Measurements from ENCODE around the gene IQCH.

Gene IQCH

DNA sequence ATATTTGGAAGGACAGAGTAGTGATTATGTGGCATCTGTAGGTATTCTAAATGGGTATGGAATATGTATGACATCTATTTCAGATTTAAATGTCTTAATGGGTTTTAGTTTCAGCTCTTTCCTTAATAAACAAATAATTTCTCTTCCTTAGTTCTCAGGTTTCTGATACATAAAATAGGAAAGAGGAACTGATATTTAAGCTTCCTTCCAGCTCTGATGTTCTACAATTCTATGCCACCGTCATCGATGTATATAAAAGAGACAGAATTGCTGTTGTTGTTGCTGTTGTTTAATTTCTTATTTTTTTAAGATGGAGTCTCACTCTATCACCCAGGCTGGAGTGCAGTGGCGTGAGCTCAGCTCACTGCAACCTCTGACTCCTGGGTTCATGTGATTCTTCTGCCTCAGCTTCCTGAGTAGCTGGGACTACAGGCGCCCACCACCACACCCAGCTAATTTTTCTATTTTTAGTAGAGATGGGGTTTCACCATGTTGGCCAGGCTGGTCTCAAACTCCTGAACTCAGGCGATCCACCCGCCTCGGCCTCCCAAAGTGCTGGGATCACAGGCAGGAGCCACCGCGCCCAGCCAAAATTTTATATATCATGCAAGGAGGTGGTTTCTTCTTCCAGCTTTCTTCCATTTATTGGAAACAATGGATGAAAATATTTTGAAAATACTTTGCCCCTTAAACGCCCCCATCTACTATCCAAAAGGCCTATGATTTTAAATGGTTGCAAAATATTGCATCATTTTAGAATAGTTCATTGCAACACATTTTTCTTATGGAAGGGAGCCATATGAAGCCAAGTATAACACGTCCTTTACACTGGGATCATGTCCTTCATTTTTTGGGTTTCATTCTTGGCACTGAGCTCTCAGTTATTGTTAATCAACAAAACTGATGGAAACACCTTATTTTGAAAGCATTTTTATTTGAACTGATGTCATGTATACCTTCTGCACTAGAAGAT is 252.5 kb downstream of the IQCH start:
- no peak for DNase-seq

DNA sequence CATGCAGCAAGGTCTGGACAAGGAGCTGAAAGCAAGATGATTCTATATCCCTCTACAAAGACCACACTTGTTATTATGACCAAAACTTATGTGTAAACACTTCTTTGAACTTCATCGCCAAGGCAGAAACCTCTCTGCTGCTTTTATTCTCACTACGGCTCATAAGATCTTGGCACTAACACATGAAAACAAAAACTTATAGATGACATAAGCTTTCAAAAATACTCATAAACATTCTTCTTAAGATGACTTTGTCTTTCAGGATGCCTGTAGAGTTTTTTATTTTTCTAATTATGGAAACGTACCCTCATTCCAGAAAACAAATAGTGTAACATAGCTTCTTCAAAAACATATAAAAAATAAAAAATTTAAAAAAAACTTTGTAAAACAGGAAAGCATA is 253.8 kb downstream of the IQCH start:
- DNase-seq, result no peak

DNA sequence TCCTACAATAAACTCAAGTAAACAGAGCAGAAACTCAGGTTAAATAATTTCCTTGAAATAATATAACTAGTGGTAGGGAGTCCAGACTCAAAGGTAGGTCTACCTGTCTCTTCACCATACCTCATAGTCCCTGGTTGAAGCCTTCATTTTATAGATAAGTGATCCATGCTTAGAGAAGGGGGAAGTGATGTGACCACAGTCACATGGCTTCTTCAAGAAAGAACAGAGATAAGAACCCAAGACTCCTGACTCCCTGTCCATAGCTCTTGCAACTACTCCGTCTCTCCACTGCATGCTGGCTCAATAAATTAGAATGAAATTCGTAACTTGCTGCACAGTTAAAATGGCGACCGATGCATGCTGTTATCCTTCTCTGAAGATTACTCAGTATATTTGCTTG is 255.3 kb downstream of the IQCH start:
- DNase-seq, result no peak

DNA sequence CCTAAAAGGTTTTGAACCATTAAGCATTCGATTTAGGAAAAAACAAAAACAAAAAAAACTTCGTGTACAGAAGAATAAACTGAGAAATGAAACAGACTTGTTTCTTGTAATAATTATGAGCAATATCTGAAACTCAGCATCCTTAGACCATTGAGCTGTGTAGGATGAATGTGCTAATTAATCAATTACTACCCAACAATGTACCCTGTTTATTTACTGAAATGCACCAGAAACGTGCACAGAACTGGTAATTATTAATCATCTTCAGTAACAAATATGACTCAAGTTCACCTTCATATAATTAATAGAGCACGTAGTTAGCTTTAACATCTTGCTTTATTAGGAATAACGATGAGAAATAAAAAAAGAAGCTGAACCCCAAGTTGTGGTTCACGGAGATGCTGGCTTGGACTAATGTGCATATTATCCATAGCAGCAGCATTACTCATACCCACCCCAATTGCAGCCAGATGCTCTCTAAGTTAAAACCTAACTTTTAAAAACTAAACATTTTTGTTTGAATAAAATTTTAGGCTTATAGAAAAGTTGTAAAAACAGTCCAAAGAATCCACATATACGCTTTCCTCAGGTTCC is 256.1 kb downstream of the IQCH start:
- no peak for DNase-seq

DNA sequence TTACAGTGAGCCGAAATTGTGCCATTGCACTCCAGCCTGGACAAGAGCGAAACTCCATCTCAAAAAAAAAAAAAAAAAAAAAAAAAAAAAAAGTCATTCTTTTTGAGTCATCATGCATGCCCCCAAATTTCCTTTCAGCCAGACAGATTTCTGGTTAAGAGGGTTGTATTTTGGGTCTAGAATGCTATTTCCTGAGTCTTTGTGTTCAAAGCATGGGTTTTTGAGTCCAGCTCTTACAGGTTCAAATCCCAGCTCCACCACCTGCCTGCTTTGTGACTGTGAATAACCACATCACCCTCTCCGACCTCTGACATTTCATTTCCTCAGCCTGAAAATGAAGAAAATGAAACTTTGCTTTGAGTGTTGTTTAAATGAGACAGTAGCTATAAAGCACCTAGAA is 257.0 kb downstream of the IQCH start:
- peak; percentile 27 for DNase-seq

DNA sequence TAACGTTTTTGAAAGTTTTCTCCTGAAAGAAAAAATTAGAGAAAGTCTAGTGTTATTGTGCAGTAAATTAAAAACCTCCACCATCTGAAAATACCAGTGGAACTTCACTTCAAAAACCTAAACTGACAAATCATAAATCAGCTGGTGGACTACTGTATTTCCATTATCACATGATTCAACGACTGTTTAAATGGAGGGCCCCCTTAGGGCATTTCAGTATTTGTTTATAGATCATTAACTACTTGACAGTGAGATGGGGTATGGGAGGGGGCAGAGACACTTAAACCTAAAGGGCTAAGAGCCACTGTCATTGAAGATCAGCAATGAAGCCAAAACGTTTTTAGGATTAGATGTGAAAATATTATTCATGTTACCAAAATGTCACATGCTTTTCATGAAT is 257.6 kb downstream of the IQCH start:
- peak; percentile 93 for DNase-seq

DNA sequence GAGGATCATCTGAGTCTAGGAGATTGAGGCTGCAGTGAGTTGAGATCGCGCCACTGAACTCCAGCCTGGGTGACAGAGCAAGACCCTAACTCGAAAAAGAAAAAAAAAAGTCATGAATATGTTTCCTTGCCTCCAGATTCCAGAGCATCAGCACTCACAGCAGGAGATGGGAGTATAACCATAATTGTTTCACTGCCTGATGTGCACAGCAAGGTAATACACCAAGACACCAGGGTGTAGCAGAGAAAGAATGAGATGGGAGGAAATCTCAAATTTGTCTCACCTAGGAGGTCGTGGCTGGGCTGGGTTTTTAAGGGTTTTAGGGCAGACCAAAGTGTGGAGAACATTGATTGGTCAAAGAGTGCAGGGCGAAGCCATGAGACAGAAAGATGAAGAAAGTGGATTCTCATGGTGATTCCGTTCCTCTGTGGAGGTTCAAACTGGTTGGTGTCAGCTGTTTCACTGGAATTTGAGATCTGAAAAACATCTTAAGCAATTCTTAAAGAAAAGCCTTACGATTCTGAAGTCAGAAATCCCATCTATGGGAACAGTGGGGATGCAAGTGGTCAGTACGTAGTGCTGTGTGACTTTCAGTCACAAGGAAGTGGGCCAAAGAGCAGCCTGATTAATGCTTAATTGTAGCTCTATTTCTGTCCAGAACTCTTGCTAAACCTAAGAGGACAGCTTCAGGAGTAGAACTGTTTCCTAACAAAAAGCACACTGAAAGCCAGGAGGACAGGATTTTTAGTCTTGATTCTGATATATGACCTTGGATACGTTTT is 258.5 kb downstream of the IQCH start:
- peak; percentile 9 for DNase-seq

DNA sequence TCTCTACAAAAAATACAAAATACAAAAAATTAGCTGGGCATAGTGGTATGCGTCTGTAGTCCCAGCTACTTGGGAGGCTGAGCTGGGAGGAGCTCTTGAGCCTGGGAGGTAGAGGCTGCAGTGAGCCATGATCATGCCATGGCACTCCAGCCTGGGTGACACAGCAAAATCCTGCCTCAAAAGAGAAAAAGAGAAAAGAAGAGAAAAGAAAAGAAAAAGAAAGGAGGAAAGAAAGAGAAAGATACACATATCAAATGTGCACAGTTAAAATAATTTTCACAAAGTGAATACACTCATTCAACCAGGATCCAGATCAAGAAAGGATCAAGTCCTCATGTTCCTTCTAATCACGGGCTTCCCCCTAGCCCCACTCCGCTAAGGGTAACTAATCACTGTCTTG is 260.5 kb downstream of the IQCH start:
- no peak for DNase-seq

DNA sequence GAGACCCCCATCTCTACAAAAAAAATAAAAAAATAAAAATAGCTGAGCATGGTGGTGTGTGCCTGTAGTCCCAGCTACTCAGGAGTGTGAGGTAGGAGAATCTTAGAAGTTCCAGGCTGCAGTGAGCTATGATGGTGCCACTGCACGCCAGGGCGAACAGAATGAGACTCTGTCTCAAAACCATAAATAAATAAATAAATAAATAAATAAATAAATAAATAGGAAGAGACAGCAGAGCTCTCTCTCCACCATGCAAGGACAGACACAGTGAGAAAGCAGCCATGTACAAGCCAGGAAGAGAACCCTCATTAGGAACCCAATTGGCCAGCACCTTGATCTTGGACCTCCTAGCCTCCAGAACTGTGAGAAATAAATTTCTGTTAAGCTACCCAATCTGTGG is 261.0 kb downstream of the IQCH start:
- DNase-seq, result no peak

DNA sequence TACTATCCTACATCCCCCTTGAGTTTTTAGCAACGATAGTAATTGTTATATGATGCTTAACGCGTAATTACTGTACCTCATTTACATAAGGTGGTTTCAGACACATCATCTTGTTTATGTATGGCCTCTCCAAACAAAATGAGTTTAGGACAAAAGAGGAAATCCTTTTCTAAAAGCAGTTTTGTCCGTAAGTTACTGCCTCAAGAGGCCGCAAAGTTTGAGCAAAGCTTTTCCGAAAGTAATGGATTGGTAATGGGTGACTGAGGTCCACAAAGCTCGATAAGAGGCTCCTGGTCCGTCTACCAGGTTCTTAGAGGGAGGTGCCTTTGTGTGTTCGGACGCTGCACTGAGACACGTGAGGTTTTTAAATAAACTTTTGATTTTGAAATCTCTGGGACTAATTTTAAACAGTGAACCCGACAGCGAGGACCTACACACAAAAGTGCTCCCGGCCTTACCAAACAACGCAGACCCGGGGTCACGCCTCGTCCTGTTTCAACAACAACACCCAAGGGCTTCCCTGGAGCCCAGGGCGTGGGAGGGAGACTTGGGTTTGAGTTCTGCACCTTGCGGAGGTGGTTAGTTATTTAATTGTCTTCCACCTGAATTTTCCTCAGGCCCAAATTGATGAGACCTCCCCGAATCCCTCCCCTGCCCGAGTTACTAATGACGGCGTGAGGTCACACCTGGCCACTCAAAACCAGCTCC is 265.9 kb downstream of the IQCH start:
- no peak for DNase-seq

DNA sequence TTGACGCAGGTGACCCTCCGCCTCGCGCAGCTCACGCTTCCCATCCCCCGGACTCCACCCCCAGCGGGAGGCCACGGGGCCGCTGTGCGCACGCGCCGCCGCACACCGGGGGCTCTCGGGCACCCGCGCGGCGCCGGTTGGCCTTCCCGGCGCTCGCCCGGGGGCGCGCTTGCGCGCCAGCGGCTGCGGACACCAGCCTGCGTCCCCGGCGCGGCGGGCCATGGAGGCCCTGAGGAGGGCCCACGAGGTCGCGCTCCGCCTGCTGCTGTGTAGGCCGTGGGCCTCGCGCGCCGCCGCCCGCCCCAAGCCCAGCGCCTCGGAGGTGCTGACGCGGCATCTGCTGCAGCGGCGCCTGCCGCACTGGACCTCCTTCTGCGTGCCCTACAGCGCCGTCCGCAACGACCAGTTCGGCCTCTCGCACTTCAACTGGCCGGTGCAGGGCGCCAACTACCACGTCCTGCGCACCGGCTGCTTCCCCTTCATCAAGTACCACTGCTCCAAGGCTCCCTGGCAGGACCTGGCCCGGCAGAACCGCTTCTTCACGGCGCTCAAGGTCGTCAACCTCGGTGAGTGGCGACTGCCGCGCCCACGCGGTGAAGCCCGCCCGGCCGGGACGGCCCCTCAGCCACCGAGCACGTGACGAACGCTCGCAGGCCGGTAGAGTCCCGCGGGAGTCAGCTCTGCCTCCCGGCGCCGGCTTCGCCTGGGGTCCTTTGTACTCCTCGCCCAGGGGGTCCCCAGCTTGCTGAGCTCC is 266.6 kb downstream of the IQCH start, which contains the start of gene C15orf61:
Gene C15orf61 (plus strand): TSS at position 103 of the 754 bp plus-strand sequence. CDS start 118 bp downstream, at position 221.
- DNase-seq, result peak; percentile 87

DNA sequence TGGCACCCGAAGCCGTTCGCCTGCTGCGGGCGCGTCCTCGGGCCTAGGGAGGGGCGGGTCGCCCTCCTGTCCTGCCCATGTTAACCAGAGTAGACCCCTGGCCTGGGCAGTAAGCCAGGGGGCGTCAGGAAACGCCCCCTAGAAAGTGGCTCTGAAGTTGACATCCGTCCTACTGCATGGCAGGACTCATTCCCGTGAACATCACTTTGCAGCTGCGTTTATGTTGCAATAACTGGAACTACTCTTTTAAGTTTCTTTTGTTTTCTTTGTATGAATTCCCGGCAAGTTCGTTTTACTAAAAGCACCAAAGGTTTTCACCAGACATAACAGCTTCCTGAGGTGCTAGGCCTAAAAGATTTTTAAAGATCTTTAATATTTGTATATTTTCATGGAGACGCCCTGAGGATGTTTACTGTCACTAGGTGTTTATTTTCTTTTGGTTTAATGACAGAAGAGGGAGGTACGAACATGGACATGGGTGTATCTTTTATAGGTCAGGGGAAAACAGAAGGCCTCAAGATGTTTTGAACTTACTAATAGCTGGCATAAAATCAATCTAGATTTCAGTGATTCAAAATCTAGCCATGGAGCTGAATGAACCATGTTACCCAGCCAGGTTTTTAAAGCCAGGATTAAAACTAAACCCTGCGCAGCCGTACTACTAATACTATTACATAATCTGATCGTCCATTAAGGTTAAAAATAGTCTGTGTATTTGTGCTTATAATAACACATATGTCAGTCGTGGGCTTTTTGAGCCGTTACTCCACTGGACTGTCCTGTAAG is 267.4 kb downstream of the IQCH start:
- DNase-seq, result peak; percentile 30

DNA sequence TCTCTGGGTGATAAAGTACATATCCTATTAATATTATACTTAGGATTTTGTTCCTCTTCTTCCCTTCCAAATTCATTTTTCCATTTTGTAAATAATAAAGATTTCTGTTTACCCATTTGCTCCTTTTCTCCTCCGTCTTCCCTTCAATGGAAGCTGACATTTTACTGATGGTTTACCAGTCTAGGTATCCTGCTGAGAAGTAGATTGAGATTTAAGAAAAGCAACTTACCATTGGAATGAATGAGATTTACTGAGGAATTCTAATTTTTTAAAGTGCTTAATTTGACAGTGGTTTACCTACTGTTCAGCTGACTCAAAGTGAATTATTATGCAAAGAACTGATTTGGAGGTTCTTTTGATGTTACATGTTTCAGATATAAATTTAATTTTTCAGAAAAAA is 268.7 kb downstream of the IQCH start:
- no peak for DNase-seq

DNA sequence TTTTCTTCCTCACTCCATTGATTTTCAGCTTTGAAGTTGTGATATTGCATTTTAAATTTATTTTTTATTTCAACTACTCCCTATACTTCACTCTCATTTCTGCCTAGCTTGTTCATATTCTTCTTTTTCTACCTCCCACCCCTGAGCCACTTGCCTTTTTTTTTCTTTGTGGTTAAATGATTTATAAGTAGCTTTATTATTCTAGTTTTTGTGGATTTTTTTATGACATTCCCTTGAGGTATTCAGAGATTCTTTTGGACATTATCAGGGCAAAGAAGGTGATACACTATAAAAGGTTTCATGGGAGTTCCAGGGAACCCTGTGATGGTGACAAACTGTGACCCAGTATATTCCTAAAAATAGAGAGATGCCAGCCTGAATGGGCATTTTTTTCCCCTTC is 269.6 kb downstream of the IQCH start:
- no peak for DNase-seq

DNA sequence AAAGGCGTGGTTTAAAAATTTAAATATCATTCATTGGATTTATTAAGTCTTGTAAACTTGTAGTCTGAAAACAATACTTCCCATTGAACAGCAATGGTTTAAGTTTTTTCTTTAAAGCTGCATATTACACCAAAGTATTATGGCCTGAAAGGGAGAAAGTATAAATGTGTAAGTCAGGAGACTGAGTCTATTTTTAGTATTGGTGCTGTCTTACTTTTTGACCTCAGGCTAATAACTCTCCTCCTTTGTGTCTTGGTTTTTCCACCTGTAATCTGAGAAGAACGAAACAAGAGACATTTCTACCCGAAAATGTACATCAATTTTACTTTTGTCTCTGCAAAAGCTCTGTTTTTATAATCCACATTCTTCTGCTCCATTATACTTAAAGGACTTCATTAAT is 273.9 kb downstream of the IQCH start:
- no peak for DNase-seq

DNA sequence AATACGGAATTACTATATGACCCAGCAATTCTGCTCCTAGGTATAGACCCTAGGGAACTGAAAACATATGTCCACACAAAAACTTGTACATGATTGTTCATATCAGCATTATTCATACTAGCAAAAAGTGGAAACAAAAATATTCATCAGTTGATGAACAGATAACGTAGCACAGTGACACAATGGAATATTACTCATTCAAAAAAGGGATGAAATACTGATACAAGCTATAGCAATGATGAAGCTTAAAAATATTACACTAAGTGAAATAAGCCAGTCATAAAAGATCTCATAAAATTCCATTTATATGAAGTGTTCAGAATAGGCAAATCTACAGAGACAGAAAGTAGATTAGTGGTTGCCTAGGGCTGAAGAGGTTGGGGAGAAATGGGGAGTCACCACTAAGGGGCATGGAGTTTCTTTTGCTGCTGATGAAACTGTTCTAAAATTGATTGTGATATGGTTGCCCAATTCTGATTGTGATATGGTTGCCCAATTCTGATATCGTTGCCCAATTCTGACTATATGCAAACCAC is 276.9 kb downstream of the IQCH start:
- DNase-seq, result no peak

DNA sequence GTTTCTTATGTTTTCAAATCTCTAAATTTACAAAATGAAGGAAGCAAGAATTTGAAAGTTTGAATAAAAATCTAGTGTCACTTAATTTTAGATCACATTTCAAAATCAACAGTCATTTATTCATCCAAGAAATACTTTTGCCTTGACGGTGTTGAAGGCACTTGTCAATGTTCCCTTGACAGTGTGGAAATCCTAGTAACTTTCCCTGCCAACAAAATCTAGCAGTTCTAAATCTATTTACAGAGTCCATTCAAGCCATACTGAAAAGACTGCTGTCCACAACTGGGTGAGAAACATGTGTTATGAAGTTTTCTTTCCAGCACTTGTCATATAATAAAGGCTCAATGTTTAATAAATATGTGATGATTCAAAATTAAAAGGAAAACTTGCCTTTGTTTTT is 279.3 kb downstream of the IQCH start:
- no peak for DNase-seq

DNA sequence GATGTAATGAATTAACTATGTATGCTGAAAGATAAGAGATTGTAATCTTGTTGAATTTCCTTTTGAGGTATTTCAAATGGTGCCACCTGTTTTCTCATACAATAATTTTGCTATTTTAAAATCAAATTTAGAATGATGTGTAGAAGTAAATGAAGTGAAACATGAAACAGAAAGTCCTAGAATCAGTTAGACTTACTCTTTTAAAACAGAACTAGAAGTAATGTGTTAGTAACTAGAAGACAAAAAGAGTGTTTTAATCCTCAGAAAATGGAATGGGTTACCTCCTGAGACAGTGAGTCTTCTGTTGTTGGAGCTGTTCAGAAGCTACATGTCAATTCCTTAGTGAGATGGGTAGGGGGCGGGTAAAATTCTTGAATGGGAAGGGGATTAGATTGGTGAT is 279.8 kb downstream of the IQCH start:
- no peak for DNase-seq

DNA sequence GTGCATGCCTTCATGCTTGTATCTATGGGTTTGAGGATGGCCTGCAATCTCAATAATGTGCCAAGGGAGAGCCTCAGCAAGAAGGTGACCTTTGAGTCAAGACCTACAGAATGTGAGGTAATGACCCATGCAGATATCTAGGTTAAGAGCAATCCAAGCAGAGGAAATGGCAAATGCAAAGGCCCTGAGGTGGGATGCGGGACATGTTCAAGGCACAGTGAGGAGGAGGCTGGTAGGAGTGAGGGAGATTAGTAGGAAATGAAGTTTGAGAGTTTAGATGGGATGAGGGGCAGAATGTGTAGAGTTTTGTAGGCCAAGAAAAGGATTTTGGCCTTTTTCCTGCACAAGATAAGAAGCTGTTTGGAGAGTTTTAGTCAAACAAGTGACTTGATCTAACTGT is 283.2 kb downstream of the IQCH start:
- no peak for DNase-seq

DNA sequence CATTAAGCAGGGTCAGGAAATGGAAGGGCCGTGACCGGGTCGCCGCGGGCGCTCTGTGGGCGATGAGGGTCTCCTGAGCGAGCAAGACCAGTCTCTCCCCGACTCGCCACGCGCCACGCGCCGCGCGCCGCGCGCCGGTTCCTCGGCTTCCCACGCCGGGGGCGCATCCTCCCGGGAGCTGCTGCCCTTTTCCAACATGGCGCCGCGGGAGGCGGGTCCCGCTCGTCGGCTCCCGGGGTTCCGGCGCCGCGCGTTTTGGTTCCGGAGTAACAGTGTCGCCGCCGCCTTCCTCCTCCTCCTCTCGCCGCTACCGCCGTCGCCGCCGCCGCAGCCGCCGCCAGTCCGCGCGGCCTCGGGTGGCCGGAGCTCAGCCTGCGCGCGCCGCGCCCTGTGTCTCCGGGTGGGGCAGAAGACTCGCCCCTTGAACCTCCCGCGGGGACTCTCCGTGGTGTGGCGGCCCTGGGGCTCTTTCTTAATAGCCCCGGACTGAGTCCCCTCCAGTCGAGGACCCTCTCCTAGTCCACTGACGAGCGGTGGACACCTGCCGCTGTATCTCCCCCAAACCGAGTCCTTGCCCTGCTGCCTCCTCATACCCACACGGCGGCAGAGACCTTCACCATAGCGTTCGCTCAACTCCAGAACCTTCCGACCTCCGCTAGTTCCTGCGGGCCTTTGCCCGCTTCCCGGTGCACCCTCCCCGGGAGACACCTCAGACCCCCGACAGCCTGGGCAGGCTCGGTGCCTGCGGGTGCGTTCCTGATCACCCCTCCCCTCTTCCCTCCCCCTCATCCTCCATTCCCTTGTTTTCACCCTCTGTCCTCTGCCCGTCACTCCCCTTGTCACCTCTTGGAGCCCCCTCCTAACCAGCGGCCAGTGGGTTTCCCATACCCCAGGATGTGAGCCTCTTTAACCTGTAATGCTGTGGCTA is 288.1 kb downstream of the IQCH start, which contains the start of gene MAP2K5:
Gene MAP2K5 (plus strand): TSS at position 284 of the 928 bp plus-strand sequence. CDS start 633 bp downstream, at position 917.
- peak; percentile 85 for DNase-seq
